ENCODE data around the gene NUP93. TPM values are rescaled to one million over a fixed set of nuclear protein-coding genes. Genes with fewer than 3 reads are reported as not detected.

Gene NUP93
- total and polyA plus RNA-seq, 10 donors: 29.2 to 102 (median 56.6) TPM

GRCh38 chr16:56686758-56687157 is 43.2 kb upstream of the NUP93 start:
- TF ChIP-seq POLR2A (IDR thresholded peaks at IDR 0.05) (no peak), CTCF (IDR thresholded peaks at IDR 0.05 in 8 of 11, conservative IDR thresholded peaks at IDR 0.05 in 3 of 11) (no peak), POLR2AphosphoS5 (IDR thresholded peaks at IDR 0.05) (no peak)
- H3K36me3 ChIP-seq: no peaks in the 10 kb centered on the region
- H3K27me3 ChIP-seq (replicated peaks in 1 of 7): peaks cover 0 to 6% (median 0%) of the 10 kb centered on the region in 7 donors
- H3K4me1 ChIP-seq: peaks cover 0 to 22% (median 17%) of the 10 kb centered on the region in 6 donors
- no peak overlapping the region for H3K27ac ChIP-seq
- no peak for DNase-seq
- no peak overlapping the region for H3K4me3 ChIP-seq
- WGBS, 5 donors: 92 to 98% (median 94%) methylated on average over 7 of the region's 7 CpGs
- intact Hi-C loops (cut with DNase I; ENCODE audit: low total_unique reads): loop anchor here (10.0 kb wide), 1 partner anchor 82 kb away; the partner anchor contains the start of gene MT2A
- H3K9me3 ChIP-seq: peaks cover 0 to 11% (median 3%) of the 10 kb centered on the region in 8 donors

- Histone ChIP-seq H3K4me1 (peaks cover 0 to 3% (median 0%) of the 10 kb centered on the region in 6 donors), H3K4me3 (no peak overlapping the region), H3K9me3 (peaks cover 0 to 11% (median 3%) of the 10 kb centered on the region in 8 donors), H3K27ac (no peak overlapping the region), H3K27me3 (replicated peaks in 1 of 7) (no peaks in the 10 kb centered on the region), H3K36me3 (no peaks in the 10 kb centered on the region)
- TF ChIP-seq POLR2AphosphoS5 (IDR thresholded peaks at IDR 0.05) (no peak), CTCF (IDR thresholded peaks at IDR 0.05 in 8 of 11, conservative IDR thresholded peaks at IDR 0.05 in 3 of 11) (no peak), POLR2A (IDR thresholded peaks at IDR 0.05) (no peak)
- intact Hi-C loops (cut with DNase I; ENCODE audit: low total_unique reads): loop anchor here (10.0 kb wide), 1 partner anchor 84 kb away; the partner anchor contains the start of gene MT2A
- no peak for DNase-seq
- WGBS, 5 donors: 27 to 67% (median 49%) methylated on average over 1 of the region's 1 CpG
Measured at GRCh38 chr16:56688762-56689161, 41.2 kb upstream of the NUP93 start.

GRCh38 chr16:56689171-56689570 is 40.8 kb upstream of the NUP93 start:
- DNase-seq: no peak
- 71 to 89% (median 80%) methylated on average over 3 of the region's 3 CpGs for WGBS, 5 donors
- Histone ChIP-seq H3K27me3 (replicated peaks in 1 of 7) (no peaks in the 10 kb centered on the region), H3K36me3 (no peaks in the 10 kb centered on the region), H3K27ac (no peak overlapping the region), H3K9me3 (peaks cover 0 to 11% (median 3%) of the 10 kb centered on the region in 8 donors), H3K4me3 (no peak overlapping the region), H3K4me1 (no peaks in the 10 kb centered on the region)
- intact Hi-C loops (cut with DNase I; ENCODE audit: low total_unique reads): loop anchor here (10.0 kb wide), 1 partner anchor 84 kb away; the partner anchor contains the start of gene MT2A
- no peak for TF ChIP-seq POLR2AphosphoS5 (IDR thresholded peaks at IDR 0.05)

- H3K36me3 ChIP-seq: no peaks in the 10 kb centered on the region
- 65 to 92% (median 77%) methylated on average over 4 of the region's 4 CpGs for WGBS, 5 donors
- TF ChIP-seq POLR2AphosphoS5 (IDR thresholded peaks at IDR 0.05): no peak
- no peak for TF ChIP-seq POLR2A (IDR thresholded peaks at IDR 0.05)
- no peak for TF ChIP-seq CTCF (IDR thresholded peaks at IDR 0.05 in 8 of 11, conservative IDR thresholded peaks at IDR 0.05 in 3 of 11)
- H3K4me1 ChIP-seq: no peaks in the 10 kb centered on the region
- no peak for DNase-seq
- no peaks in the 10 kb centered on the region for H3K27me3 ChIP-seq (replicated peaks in 1 of 7)
- intact Hi-C loops (cut with DNase I; ENCODE audit: low total_unique reads): no loop called here
- no peak overlapping the region for H3K27ac ChIP-seq
- H3K9me3 ChIP-seq: peaks cover 0 to 11% (median 3%) of the 10 kb centered on the region in 8 donors
- H3K4me3 ChIP-seq: no peak overlapping the region
Measured at GRCh38 chr16:56690420-56691122, 39.4 kb upstream of the NUP93 start.

All from spleen (tissue), 11 donors.